Thyroid gland (tissue), 4 donors: ENCODE data around the gene SUN1. TPM values are rescaled to one million over a fixed set of nuclear protein-coding genes. Genes with fewer than 3 reads are reported as not detected.

Source experiments
- total RNA-seq, 4 donors: library from RNA; depleted of rRNA; stranded (reverse); fragments of >200 nt; gene quantifications; one replicate each; pipeline ENCODE4 v1.2.3, GENCODE V29; 2016

Gene SUN1
- total RNA-seq, 4 donors from 2014 or later: 146 to 260 (median 186) TPM

Other genes with a start within 250 kb of the SUN1 start
- 10 to 100 TPM; 20.2 to 40.7 (median 34.0) TPM for gene DNAAF5, start 105.8 kb upstream of the SUN1 start, total RNA-seq
- 10 to 100 TPM in 3 of 4 donors, 1 to 10 TPM in 1; 7.3 to 15.6 (median 12.3) TPM for gene PRKAR1B, start 105.2 kb upstream of the SUN1 start, total RNA-seq
- gene GET4, start 44.1 kb downstream of the SUN1 start, total RNA-seq: 10 to 100 TPM; 29.2 to 38.7 (median 34.3) TPM
- 10 to 100 TPM; 11.7 to 29.9 (median 23.4) TPM for gene ADAP1, start 122.2 kb downstream of the SUN1 start, total RNA-seq
- 10 to 100 TPM in 3 of 4 donors, 1 to 10 TPM in 1; 8.2 to 28.2 (median 17.8) TPM for gene COX19, start 143.1 kb downstream of the SUN1 start, total RNA-seq
- not detected for gene CYP2W1, start 150.7 kb downstream of the SUN1 start, total RNA-seq
- gene GPR146, start 212.1 kb downstream of the SUN1 start, total RNA-seq: 10 to 100 TPM in 3 of 4 donors, 1 to 10 TPM in 1; 8.7 to 49.4 (median 32.7) TPM